Activated CD8-positive, alpha-beta T cell treated with anti-CD3 and anti-CD28 coated beads for 36 hours (primary cell): ENCODE data around the gene PNPLA5. TPM values are rescaled to one million over a fixed set of nuclear protein-coding genes. Genes with fewer than 3 reads are reported as not detected.

Experiments
- ATAC-seq: fragments of 200-7000 bp; cut with Tn5 transposase; one replicate; pipeline ENCODE4 v1.10.0; 2021; ENCODE audit warnings: mild to moderate bottlenecking, moderate library complexity
- CTCF ChIA-PET: fragments of 350-600 bp; sonication (Branson Sonifier 250); formaldehyde crosslinking; loops from one replicate; lab custom pipeline; 2021; ENCODE audit warnings: antibody characterized with exemption; lab: Charles Lee
- POLR2A ChIA-PET: fragments of 350-600 bp; sonication (Branson Sonifier 250); formaldehyde crosslinking; loops from one replicate; lab custom pipeline; 2021; ENCODE audit warnings: antibody characterized with exemption; lab: Charles Lee
- DNase-seq: peaks from one replicate; pipeline ENCODE4 v3.0.0-alpha.2; 2020
- H3K27ac Mint-ChIP-seq: one replicate; pipeline ENCODE4 v1.8.0; 2021; ENCODE audit warnings: mild to moderate bottlenecking, mixed read lengths
- H3K27me3 Mint-ChIP-seq: one replicate; pipeline ENCODE4 v1.8.0; 2021; ENCODE audit warnings: mixed read lengths
- H3K36me3 Mint-ChIP-seq: one replicate; pipeline ENCODE4 v1.8.0; 2021; ENCODE audit warnings: low read depth, mixed read lengths
- H3K4me1 Mint-ChIP-seq: one replicate; pipeline ENCODE4 v1.8.0; 2021; ENCODE audit warnings: low read depth, mixed read lengths
- H3K4me3 Mint-ChIP-seq: one replicate; pipeline ENCODE4 v1.8.0; 2021; ENCODE audit warnings: mild to moderate bottlenecking, moderate library complexity, mixed read lengths
- H3K9me3 Mint-ChIP-seq: one replicate; pipeline ENCODE4 v1.8.0; 2021; ENCODE audit warnings: mixed read lengths
- CTCF ChIP-seq: fragments of 200-600 bp; IDR thresholded peaks from one replicate; pipeline ENCODE4 v1.8.0; 2022; ENCODE audit warnings: antibody characterized with exemption, mild to moderate bottlenecking
- intact Hi-C: fragments of 100-400 bp; cut with micrococcal nuclease; formaldehyde crosslinking; loops from one replicate; pipeline ENCODE4 v1.10.0; 2022
- total RNA-seq, 2 experiments: library from RNA; stranded (reverse); gene quantifications; one replicate each; pipeline ENCODE4 v1.2.3, GENCODE V29; 2021

Gene PNPLA5
- total RNA-seq, 2 experiments from 2014 or later, result not detected

- H3K36me3 Mint-ChIP-seq, result no peaks in the 10 kb centered on the region
- ATAC-seq, result no peak
- ChIA-PET CTCF (no interaction called here), POLR2A (no interaction called here)
- H3K27ac Mint-ChIP-seq, result no peak overlapping the region
- peaks cover 3% of the 10 kb centered on the region for H3K4me1 Mint-ChIP-seq
- peaks cover 33% of the 10 kb centered on the region for H3K27me3 Mint-ChIP-seq
- intact Hi-C loops, result no loop called here
- no peaks in the 10 kb centered on the region for H3K9me3 Mint-ChIP-seq
- H3K4me3 Mint-ChIP-seq, result no peak overlapping the region
- no peak for DNase-seq
- no peak for TF ChIP-seq CTCF
These were observed 2.5 kb downstream of the PNPLA5 start for GRCh38 chr22:43889201-43889859.

- CTCF ChIA-PET, result no interaction called here
These were observed 3.1 kb downstream of the PNPLA5 start for GRCh38 chr22:43888740-43889139.

GRCh38 chr22:43887391-43887790, 4.4 kb downstream of the PNPLA5 start:
- no peak for DNase-seq
- no peak overlapping the region for H3K27ac Mint-ChIP-seq
- peaks cover 1% of the 10 kb centered on the region for H3K4me1 Mint-ChIP-seq
- TF ChIP-seq CTCF, result no peak
- no peak for ATAC-seq
- H3K27me3 Mint-ChIP-seq, result peaks cover 22% of the 10 kb centered on the region
- ChIA-PET CTCF (no interaction called here), POLR2A (no interaction called here)
- intact Hi-C loops, result no loop called here
- H3K4me3 Mint-ChIP-seq, result no peak overlapping the region
- H3K9me3 Mint-ChIP-seq, result no peaks in the 10 kb centered on the region
- H3K36me3 Mint-ChIP-seq, result no peaks in the 10 kb centered on the region

More at GRCh38 chr22:43888740-43889139, 3.1 kb downstream of the PNPLA5 start:
- Mint-ChIP-seq H3K4me3 (no peak overlapping the region), H3K27ac (no peak overlapping the region), H3K9me3 (no peaks in the 10 kb centered on the region), H3K4me1 (peaks cover 3% of the 10 kb centered on the region), H3K36me3 (no peaks in the 10 kb centered on the region), H3K27me3 (peaks cover 30% of the 10 kb centered on the region)
- TF ChIP-seq CTCF, result no peak
- POLR2A ChIA-PET, result no interaction called here
- intact Hi-C loops, result no loop called here
- ATAC-seq, result no peak
- DNase-seq, result no peak

GRCh38 chr22:43886231-43886630, 5.6 kb downstream of the PNPLA5 start:
- intact Hi-C loops, result no loop called here
- POLR2A ChIA-PET, result no interaction called here
- DNase-seq (no peak), ATAC-seq (no peak)
- no peaks in the 10 kb centered on the region for H3K4me1 Mint-ChIP-seq
- H3K36me3 Mint-ChIP-seq, result no peaks in the 10 kb centered on the region
- CTCF ChIA-PET, result interaction anchor here (0.9 to 1.1 kb wide), 2 partner anchors 11 to 107 kb away, joined by 3 read pairs; no protein-coding TSS in a partner anchor
- H3K9me3 Mint-ChIP-seq, result no peaks in the 10 kb centered on the region
- TF ChIP-seq CTCF, result no peak
- H3K27ac Mint-ChIP-seq, result no peak overlapping the region
- H3K27me3 Mint-ChIP-seq, result peaks cover 21% of the 10 kb centered on the region
- no peak overlapping the region for H3K4me3 Mint-ChIP-seq

- ChIA-PET POLR2A (no interaction called here), CTCF (interaction anchor here (0.6 to 1.9 kb wide), 6 partner anchors 10 to 259 kb away, joined by 3 to 13 read pairs (median 4); no protein-coding TSS in a partner anchor)
- no peaks in the 10 kb centered on the region for H3K36me3 Mint-ChIP-seq
- no peaks in the 10 kb centered on the region for H3K4me1 Mint-ChIP-seq
- ATAC-seq, result no peak
- peaks cover 21% of the 10 kb centered on the region for H3K27me3 Mint-ChIP-seq
- no peak for DNase-seq
- no peak for TF ChIP-seq CTCF
- no peak overlapping the region for H3K27ac Mint-ChIP-seq
- no peaks in the 10 kb centered on the region for H3K9me3 Mint-ChIP-seq
- H3K4me3 Mint-ChIP-seq, result no peak overlapping the region
- intact Hi-C loops, result no loop called here
These were observed 6.0 kb downstream of the PNPLA5 start for GRCh38 chr22:43885786-43886185.
